Gastrocnemius medialis (tissue), 4 donors: ENCODE data around the gene TSPAN9.

Source experiments
- POLR2A ChIP-seq, 2 donors: fragments of 450-650 bp; IDR thresholded peaks; one replicate each; pipeline ENCODE4 v1.6.1; 2017; ENCODE audit warnings: antibody characterized with exemption in 2 of 2, mild to moderate bottlenecking in 2 of 2, moderate library complexity in 2 of 2
- TF ChIP-seq, protein P1 (sequence below), 5 experiments: fragments of 450-650 bp in 3 of 5; fragments of 200-600 bp in 2 of 5; sonication (generic) in 2 of 5; IDR thresholded peaks in 4 of 5; conservative IDR thresholded peaks in 1 of 5; 1 replicate in 4 of 5; 2 replicates in 1 of 5; pipeline ENCODE4 v1.5.1; 2016 to 2019; ENCODE audit warnings: antibody characterized with exemption in 5 of 5, mild to moderate bottlenecking in 3 of 5, moderate library complexity in 3 of 5

- TF ChIP-seq, protein P1, sequence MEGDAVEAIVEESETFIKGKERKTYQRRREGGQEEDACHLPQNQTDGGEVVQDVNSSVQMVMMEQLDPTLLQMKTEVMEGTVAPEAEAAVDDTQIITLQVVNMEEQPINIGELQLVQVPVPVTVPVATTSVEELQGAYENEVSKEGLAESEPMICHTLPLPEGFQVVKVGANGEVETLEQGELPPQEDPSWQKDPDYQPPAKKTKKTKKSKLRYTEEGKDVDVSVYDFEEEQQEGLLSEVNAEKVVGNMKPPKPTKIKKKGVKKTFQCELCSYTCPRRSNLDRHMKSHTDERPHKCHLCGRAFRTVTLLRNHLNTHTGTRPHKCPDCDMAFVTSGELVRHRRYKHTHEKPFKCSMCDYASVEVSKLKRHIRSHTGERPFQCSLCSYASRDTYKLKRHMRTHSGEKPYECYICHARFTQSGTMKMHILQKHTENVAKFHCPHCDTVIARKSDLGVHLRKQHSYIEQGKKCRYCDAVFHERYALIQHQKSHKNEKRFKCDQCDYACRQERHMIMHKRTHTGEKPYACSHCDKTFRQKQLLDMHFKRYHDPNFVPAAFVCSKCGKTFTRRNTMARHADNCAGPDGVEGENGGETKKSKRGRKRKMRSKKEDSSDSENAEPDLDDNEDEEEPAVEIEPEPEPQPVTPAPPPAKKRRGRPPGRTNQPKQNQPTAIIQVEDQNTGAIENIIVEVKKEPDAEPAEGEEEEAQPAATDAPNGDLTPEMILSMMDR (IDR thresholded peaks at IDR 0.05 in 4 of 5, conservative IDR thresholded peaks at IDR 0.05 in 1 of 5): no peak
- TF ChIP-seq POLR2A (IDR thresholded peaks at IDR 0.05): no peak
These were observed 122.4 kb downstream of the TSPAN9 start for GRCh38 chr12:3199551-3200031.
